IMR-90 (cell line): Measurements from ENCODE around the gene GINS1.

Experiments
- CTCF ChIP-seq: conservative IDR thresholded peaks from 2 replicates; pipeline ENCODE4 v1.5.1; 2012; ENCODE audit warnings: mild to moderate bottlenecking, low read depth, low read length, improper control_type of control experiment
- FOS ChIP-seq: fragments of 150-350 bp; IDR thresholded peaks from 2 replicates; pipeline ENCODE4 v1.6.1; 2016; ENCODE audit warnings: low read depth, low read length
- RFX5 ChIP-seq: IDR thresholded peaks from 2 replicates; pipeline ENCODE4 v1.8.0; 2012; ENCODE audit warnings: low read depth, mild to moderate bottlenecking, low read length, moderate library complexity
- SMC3 ChIP-seq: fragments of 150-350 bp; IDR thresholded peaks from 2 replicates; pipeline ENCODE4 v1.6.1; 2016; ENCODE audit warnings: low read depth, mild to moderate bottlenecking, antibody characterized with exemption, low read length, moderate library complexity

- no peak for TF ChIP-seq CTCF
- TF ChIP-seq FOS = no peak
- no peak for TF ChIP-seq RFX5
- no peak for TF ChIP-seq SMC3
These were observed 87.8 kb downstream of the GINS1 start for GRCh38 chr20:25495189-25495824.
